Measurements from ENCODE around the gene ONECUT3. TPM values are rescaled to one million over a fixed set of nuclear protein-coding genes. Genes with fewer than 3 reads are reported as not detected.
"Not testable (repeated sequence)": the region's sequence is repeated elsewhere in the genome, so short reads cannot be mapped to it uniquely, and the experiment has no call there.

ONECUT3 gene
- total RNA-seq (not detected), polyA plus RNA-seq (ENCODE audit: insufficient read depth in 1 of 8, insufficient read length in 8 of 8, low replicate concordance in 1 of 8) (under 1 TPM in 6 of 8 donors, not detected in 2; 0.01 to 0.05 (median 0.03) TPM)
- long read RNA-seq, donor 1: 0 reads
- long read RNA-seq, donor 2: 0 reads
- long read RNA-seq, donor 3: 0 reads
- long read RNA-seq, donor 4: 0 reads
- long read RNA-seq, donor 5: 0 reads
- long read RNA-seq, donor 6: 0 reads
- long read RNA-seq, donor 7: 0 reads
- long read RNA-seq, donor 8: 0 reads
- long read RNA-seq, donor 9: 0 reads
- long read RNA-seq, donor 10: 0 reads
- long read RNA-seq, donor 11: 0 reads

DNA sequence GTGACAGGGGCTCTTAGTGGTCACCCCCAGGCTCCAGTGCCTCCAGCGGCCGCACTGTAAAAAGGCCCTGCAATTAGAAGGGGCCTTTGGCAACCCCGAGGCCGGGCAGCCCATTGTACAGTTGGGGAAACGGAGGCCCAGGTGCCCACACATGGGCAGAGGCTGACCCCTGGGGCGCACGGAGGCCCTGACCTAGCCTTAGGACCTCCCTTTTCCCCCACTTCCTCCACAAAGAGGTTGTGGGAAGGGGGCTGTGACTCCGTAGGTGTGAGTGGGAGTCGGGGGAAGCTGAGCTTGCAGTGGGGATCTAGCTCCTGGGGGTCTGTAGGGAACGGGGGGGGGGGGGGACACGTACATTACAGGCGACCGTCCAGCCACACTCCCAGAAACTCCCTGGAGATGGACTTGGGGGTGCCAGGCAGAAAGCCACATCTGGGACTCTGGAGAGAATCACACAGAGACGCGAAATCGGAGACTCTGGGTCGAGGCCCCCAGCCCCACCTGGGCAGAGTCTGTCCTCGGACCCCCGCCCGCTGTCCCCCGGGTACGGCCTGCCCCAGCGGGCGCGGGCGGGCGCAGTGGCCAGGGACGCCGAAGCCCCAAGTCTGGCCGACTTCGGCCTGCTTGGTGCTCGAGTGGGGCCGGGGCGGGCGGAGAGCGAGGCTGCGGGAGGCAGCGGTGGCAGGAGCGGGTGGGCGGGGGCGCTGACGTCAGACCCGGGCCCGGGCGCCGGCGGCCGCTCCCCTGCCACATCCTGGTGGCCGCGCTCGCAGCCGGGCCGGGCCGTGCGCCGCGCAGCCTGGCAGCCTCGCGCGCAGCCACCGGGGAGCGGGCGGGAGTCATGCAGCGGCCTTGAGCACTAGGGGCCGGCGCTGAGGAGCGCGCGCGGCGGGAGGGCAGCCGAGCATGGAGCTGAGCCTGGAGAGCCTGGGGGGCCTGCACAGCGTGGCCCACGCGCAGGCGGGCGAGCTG lies at the start of gene ONECUT3:
TSS of gene ONECUT3 (plus strand) at position 750 of the 972 bp plus-strand sequence. CDS start at position 907, 157 bp downstream.
- peaks cover 88% of the 10 kb centered on the region for H3K27me3 ChIP-seq (ENCODE audit: control insufficient read depth, insufficient read depth, low read length)

GRCh38 chr19:1704339-1704738 lies 49.0 kb upstream of the ONECUT3 start:
- Histone ChIP-seq H3K4me1 (ENCODE audit: control insufficient read depth, insufficient read depth, low read length) (no peaks in the 10 kb centered on the region), H3K36me3 (ENCODE audit: control insufficient read depth, insufficient read depth, low read length) (no peaks in the 10 kb centered on the region), H3K27me3 (ENCODE audit: control insufficient read depth, insufficient read depth, low read length) (peaks cover 43% of the 10 kb centered on the region), H3K27ac (ENCODE audit: low read length) (no peak overlapping the region), H3K4me3 (ENCODE audit: low read length) (no peak overlapping the region), H3K9me3 (replicated peaks; ENCODE audit: control insufficient read depth, low read depth, low read length) (no peaks in the 10 kb centered on the region)
- DNase-seq: no peak
- WGBS (ENCODE audit: insufficient coverage): 93% methylated on average over 6 of the region's 6 CpGs

More for the DNA sequence above, at the start of gene ONECUT3:
- WGBS (ENCODE audit: insufficient coverage): 1% methylated on average over 65 of the region's 77 CpGs
- peaks cover 12% of the 10 kb centered on the region for H3K4me1 ChIP-seq (ENCODE audit: control insufficient read depth, insufficient read depth, low read length)
- no peaks in the 10 kb centered on the region for H3K9me3 ChIP-seq (replicated peaks; ENCODE audit: control insufficient read depth, low read depth, low read length)
- H3K4me3 ChIP-seq (ENCODE audit: low read length): no peak within 1 kb of the TSS
- no peak for DNase-seq
- H3K36me3 ChIP-seq (ENCODE audit: control insufficient read depth, insufficient read depth, low read length): no peaks in the 10 kb centered on the region
- H3K27ac ChIP-seq (ENCODE audit: low read length): no peak within 1 kb of the TSS

DNA sequence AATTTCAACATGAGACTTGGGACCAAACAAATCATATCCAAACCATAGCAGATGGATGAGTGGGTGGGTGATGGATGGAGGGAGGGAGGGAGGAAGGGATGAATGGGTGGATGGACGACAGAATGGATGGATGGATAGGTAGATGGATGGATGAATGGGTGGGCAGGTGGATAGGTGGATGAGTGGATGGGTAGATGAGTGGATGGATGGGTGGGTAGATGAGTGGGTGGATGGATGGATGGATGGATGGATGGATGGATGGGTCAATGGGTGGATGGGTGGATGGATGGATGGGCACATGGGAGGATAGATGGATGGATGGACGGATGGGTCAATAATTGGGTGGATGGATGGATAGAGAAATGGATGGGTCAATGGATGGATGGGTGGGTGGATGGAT lies 47.9 kb upstream of the ONECUT3 start:
- Histone ChIP-seq H3K27me3 (ENCODE audit: control insufficient read depth, insufficient read depth, low read length) (peaks cover 33% of the 10 kb centered on the region), H3K36me3 (ENCODE audit: control insufficient read depth, insufficient read depth, low read length) (no peaks in the 10 kb centered on the region), H3K4me3 (ENCODE audit: low read length) (no peak overlapping the region), H3K4me1 (ENCODE audit: control insufficient read depth, insufficient read depth, low read length) (no peaks in the 10 kb centered on the region), H3K9me3 (replicated peaks; ENCODE audit: control insufficient read depth, low read depth, low read length) (no peaks in the 10 kb centered on the region), H3K27ac (ENCODE audit: low read length) (no peak overlapping the region)
- WGBS (ENCODE audit: insufficient coverage): 92% methylated on average over 2 of the region's 2 CpGs
- DNase-seq: no peak

DNA sequence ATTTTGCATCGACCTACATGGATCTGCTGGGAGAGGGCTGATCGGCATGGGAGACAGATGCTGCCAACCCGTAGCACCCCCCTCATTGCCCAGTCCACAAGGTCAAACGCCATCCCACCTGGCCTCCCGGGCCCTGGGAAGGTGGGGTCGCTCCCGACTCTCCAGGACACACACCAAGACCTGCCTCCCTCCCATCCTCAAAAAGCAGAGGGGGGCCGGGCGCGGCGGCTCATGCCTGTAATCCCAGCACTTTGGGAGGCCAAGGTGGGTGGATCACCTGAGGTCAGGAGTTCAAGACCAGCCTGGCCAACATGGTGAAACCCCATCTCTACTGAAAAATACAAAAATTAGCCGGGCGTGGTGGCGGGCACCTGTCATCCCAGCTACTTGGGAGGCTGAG lies 46.7 kb upstream of the ONECUT3 start:
- H3K9me3 ChIP-seq (replicated peaks; ENCODE audit: control insufficient read depth, low read depth, low read length); H3K27ac ChIP-seq (ENCODE audit: low read length); H3K36me3 ChIP-seq (ENCODE audit: control insufficient read depth, insufficient read depth, low read length); H3K4me3 ChIP-seq (ENCODE audit: low read length); H3K4me1 ChIP-seq (ENCODE audit: control insufficient read depth, insufficient read depth, low read length); DNase-seq: not testable (repeated sequence)
- H3K27me3 ChIP-seq (ENCODE audit: control insufficient read depth, insufficient read depth, low read length): peaks cover 23% of the 10 kb centered on the region
- 69% methylated on average over 10 of the region's 14 CpGs for WGBS (ENCODE audit: insufficient coverage)

- DNase-seq: no peak
- no peaks in the 10 kb centered on the region for H3K36me3 ChIP-seq (ENCODE audit: control insufficient read depth, insufficient read depth, low read length)
- H3K4me3 ChIP-seq (ENCODE audit: low read length): no peak overlapping the region
- peaks cover 20% of the 10 kb centered on the region for H3K27me3 ChIP-seq (ENCODE audit: control insufficient read depth, insufficient read depth, low read length)
- 100% methylated on average over 2 of the region's 6 CpGs for WGBS (ENCODE audit: insufficient coverage)
- no peaks in the 10 kb centered on the region for H3K9me3 ChIP-seq (replicated peaks; ENCODE audit: control insufficient read depth, low read depth, low read length)
- H3K27ac ChIP-seq (ENCODE audit: low read length): no peak overlapping the region
- H3K4me1 ChIP-seq (ENCODE audit: control insufficient read depth, insufficient read depth, low read length): no peaks in the 10 kb centered on the region
These were observed 46.1 kb upstream of the ONECUT3 start for GRCh38 chr19:1707240-1707639.

GRCh38 chr19:1713170-1713569 lies 40.1 kb upstream of the ONECUT3 start:
- DNase-seq: no peak
- Histone ChIP-seq H3K4me1 (ENCODE audit: control insufficient read depth, insufficient read depth, low read length) (no peaks in the 10 kb centered on the region), H3K4me3 (ENCODE audit: low read length) (no peak overlapping the region), H3K27ac (ENCODE audit: low read length) (no peak overlapping the region), H3K27me3 (ENCODE audit: control insufficient read depth, insufficient read depth, low read length) (peaks cover 41% of the 10 kb centered on the region), H3K9me3 (replicated peaks; ENCODE audit: control insufficient read depth, low read depth, low read length) (no peaks in the 10 kb centered on the region), H3K36me3 (ENCODE audit: control insufficient read depth, insufficient read depth, low read length) (no peaks in the 10 kb centered on the region)
- WGBS (ENCODE audit: insufficient coverage): no CpG with 5 or more reads among the region's 2 CpGs

DNA sequence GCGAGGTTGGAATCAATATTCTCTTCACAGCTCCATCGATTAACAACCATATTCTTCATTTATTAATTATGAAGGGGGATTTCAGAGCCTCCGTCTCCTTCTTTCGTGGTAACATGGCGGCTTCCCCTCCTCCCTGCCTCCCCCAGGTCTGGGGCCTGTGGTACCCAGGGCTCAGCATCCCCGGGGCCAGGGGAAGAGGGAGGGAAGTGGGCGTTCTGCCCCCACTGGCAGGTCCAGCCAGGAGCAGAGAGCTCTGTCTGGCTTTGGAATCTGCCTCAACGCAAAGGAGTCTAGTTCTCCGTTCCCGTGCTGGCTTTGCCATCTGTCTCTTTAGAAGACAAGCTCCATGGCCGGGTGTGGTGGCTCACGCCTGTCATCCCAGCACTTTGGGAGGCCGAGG lies 37.8 kb upstream of the ONECUT3 start:
- Histone ChIP-seq H3K4me3 (ENCODE audit: low read length) (no peak overlapping the region), H3K27ac (ENCODE audit: low read length) (no peak overlapping the region), H3K4me1 (ENCODE audit: control insufficient read depth, insufficient read depth, low read length) (no peaks in the 10 kb centered on the region), H3K9me3 (replicated peaks; ENCODE audit: control insufficient read depth, low read depth, low read length) (no peaks in the 10 kb centered on the region), H3K36me3 (ENCODE audit: control insufficient read depth, insufficient read depth, low read length) (no peaks in the 10 kb centered on the region), H3K27me3 (ENCODE audit: control insufficient read depth, insufficient read depth, low read length) (peaks cover 56% of the 10 kb centered on the region)
- DNase-seq: no peak
- WGBS (ENCODE audit: insufficient coverage): 49% methylated on average over 6 of the region's 13 CpGs

GRCh38 chr19:1717200-1717969 lies 35.9 kb upstream of the ONECUT3 start:
- Histone ChIP-seq H3K36me3 (ENCODE audit: control insufficient read depth, insufficient read depth, low read length) (no peaks in the 10 kb centered on the region), H3K9me3 (replicated peaks; ENCODE audit: control insufficient read depth, low read depth, low read length) (no peaks in the 10 kb centered on the region), H3K27ac (ENCODE audit: low read length) (no peak overlapping the region), H3K4me3 (ENCODE audit: low read length) (no peak overlapping the region), H3K4me1 (ENCODE audit: control insufficient read depth, insufficient read depth, low read length) (no peaks in the 10 kb centered on the region), H3K27me3 (ENCODE audit: control insufficient read depth, insufficient read depth, low read length) (peaks cover 67% of the 10 kb centered on the region)
- no peak for DNase-seq
- 82% methylated on average over 1 of the region's 1 CpG for WGBS (ENCODE audit: insufficient coverage)

DNA sequence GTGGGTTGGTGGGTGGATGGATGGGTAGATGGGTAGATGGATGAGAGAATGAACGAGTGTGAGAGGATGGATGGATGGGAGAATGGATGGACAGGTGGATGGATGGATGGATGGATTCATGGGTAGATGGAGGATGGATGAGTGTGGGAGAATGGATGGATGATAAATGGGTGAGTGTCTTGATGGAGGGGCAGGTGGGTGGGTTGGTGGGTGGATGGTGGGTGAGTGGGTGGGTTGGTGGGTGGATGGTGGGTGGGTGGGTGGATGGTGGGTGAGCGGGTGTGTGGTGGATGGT lies 35.4 kb upstream of the ONECUT3 start:
- no peak overlapping the region for H3K27ac ChIP-seq (ENCODE audit: low read length)
- H3K9me3 ChIP-seq (replicated peaks; ENCODE audit: control insufficient read depth, low read depth, low read length): no peaks in the 10 kb centered on the region
- WGBS (ENCODE audit: insufficient coverage): 94% methylated on average over 1 of the region's 2 CpGs
- no peak for DNase-seq
- no peak overlapping the region for H3K4me3 ChIP-seq (ENCODE audit: low read length)
- H3K4me1 ChIP-seq (ENCODE audit: control insufficient read depth, insufficient read depth, low read length): no peaks in the 10 kb centered on the region
- H3K36me3 ChIP-seq (ENCODE audit: control insufficient read depth, insufficient read depth, low read length): no peaks in the 10 kb centered on the region
- peaks cover 67% of the 10 kb centered on the region for H3K27me3 ChIP-seq (ENCODE audit: control insufficient read depth, insufficient read depth, low read length)
